ENCODE results near the gene MAPRE3. TPM values are rescaled to one million over a fixed set of nuclear protein-coding genes. Genes with fewer than 3 reads are reported as not detected.

Gene MAPRE3
- total and polyA plus RNA-seq, 5 donors from 2014 or later, result 0.38 to 1.7 (median 0.68) TPM

GRCh38 chr2:27027211-27027651 lies 56.8 kb downstream of the MAPRE3 start:
- peaks cover 4% of the 10 kb centered on the region for H3K36me3 ChIP-seq (ENCODE audit: control insufficient read depth, insufficient read depth, low read length)
- H3K27me3 Mint-ChIP-seq, result no peaks in the 10 kb centered on the region

DNA sequence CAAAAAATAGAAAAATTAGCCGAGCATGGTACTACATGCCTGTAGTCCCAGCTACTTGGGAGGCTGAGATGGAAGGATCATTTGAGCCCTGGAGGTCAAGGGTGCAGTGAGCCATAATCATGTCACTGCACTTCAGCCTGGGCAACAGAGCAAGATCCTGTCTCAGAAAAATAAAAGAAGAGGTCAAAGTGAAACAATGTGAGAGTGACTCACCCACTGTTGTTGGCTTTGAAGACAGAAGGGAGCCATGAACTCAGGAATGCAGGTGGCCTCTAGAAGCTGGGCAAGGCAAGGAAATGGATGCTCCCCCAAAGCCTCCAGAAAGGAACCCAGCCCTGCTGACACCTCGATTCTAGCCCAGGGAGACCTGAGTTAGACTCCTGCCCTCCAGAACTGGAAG lies 58.6 kb downstream of the MAPRE3 start:
- H3K36me3 ChIP-seq (ENCODE audit: control insufficient read depth, insufficient read depth, low read length), result peaks cover 4% of the 10 kb centered on the region
- no peak overlapping the region for H3K27ac ChIP-seq (ENCODE audit: insufficient read depth, low read length, poor library complexity, severe bottlenecking)
- Mint-ChIP-seq H3K27ac (peak overlapping the region in 1 of 3 donors; percentile 45), H3K4me3 (peak overlapping the region in 1 of 4 donors; percentile 91), H3K9me3 (no peaks in the 10 kb centered on the region), H3K36me3 (peaks cover 9% of the 10 kb centered on the region), H3K27me3 (no peaks in the 10 kb centered on the region), H3K4me1 (peaks cover 9 to 41% (median 26%) of the 10 kb centered on the region in 4 donors)
- DNase-seq, result no peak
- peaks cover 10% of the 10 kb centered on the region for H3K4me1 ChIP-seq (ENCODE audit: control insufficient read depth, insufficient read depth, low read length, poor library complexity, severe bottlenecking)
- no peak overlapping the region for H3K4me3 ChIP-seq (ENCODE audit: low read depth, low read length)
- ATAC-seq (ENCODE audit: low read depth in 2 of 2), result no peak
- H3K9me3 ChIP-seq (ENCODE audit: control insufficient read depth in 2 of 2, low read length in 2 of 2), result no peaks in the 10 kb centered on the region
- no peaks in the 10 kb centered on the region for H3K27me3 ChIP-seq (ENCODE audit: control insufficient read depth, insufficient read depth, low read length)

More at GRCh38 chr2:27027211-27027651, 56.8 kb downstream of the MAPRE3 start:
- H3K4me3 Mint-ChIP-seq, result no peak overlapping the region
- DNase-seq (no peak), ATAC-seq (ENCODE audit: low read depth in 2 of 2) (no peak)
- no peaks in the 10 kb centered on the region for H3K9me3 ChIP-seq (ENCODE audit: control insufficient read depth in 2 of 2, low read length in 2 of 2)
- no peak overlapping the region for H3K27ac ChIP-seq (ENCODE audit: insufficient read depth, low read length, poor library complexity, severe bottlenecking)
- no peaks in the 10 kb centered on the region for H3K27me3 ChIP-seq (ENCODE audit: control insufficient read depth, insufficient read depth, low read length)
- H3K4me1 Mint-ChIP-seq, result peaks cover 5 to 26% (median 17%) of the 10 kb centered on the region in 4 donors
- H3K36me3 Mint-ChIP-seq, result peaks cover 16% of the 10 kb centered on the region
- no peak overlapping the region for H3K4me3 ChIP-seq (ENCODE audit: low read depth, low read length)
- no peaks in the 10 kb centered on the region for H3K4me1 ChIP-seq (ENCODE audit: control insufficient read depth, insufficient read depth, low read length, poor library complexity, severe bottlenecking)
- no peaks in the 10 kb centered on the region for H3K9me3 Mint-ChIP-seq
- no peak overlapping the region for H3K27ac Mint-ChIP-seq

- Mint-ChIP-seq H3K9me3 (no peaks in the 10 kb centered on the region), H3K4me3 (peak within 1 kb of the TSS; percentile 91 to 97 (median 95)), H3K27me3 (no peaks in the 10 kb centered on the region), H3K36me3 (peaks cover 24% of the 10 kb centered on the region), H3K4me1 (peaks cover 9 to 59% (median 34%) of the 10 kb centered on the region in 4 donors), H3K27ac (peak within 1 kb of the TSS; percentile 89 to 97 (median 93))
- H3K36me3 ChIP-seq (ENCODE audit: control insufficient read depth, insufficient read depth, low read length), result peaks cover 25% of the 10 kb centered on the region
- H3K27ac ChIP-seq (ENCODE audit: insufficient read depth, low read length, poor library complexity, severe bottlenecking), result peak within 1 kb of the TSS; percentile 73
- no peaks in the 10 kb centered on the region for H3K9me3 ChIP-seq (ENCODE audit: control insufficient read depth in 2 of 2, low read length in 2 of 2)
- H3K4me1 ChIP-seq (ENCODE audit: control insufficient read depth, insufficient read depth, low read length, poor library complexity, severe bottlenecking), result peaks cover 17% of the 10 kb centered on the region
- H3K27me3 ChIP-seq (ENCODE audit: control insufficient read depth, insufficient read depth, low read length), result no peaks in the 10 kb centered on the region
- ATAC-seq (ENCODE audit: low read depth in 2 of 2), result peak; percentile 94 to 97
- peak; percentile 70 to 87 (median 77) for DNase-seq
- peak within 1 kb of the TSS; percentile 82 for H3K4me3 ChIP-seq (ENCODE audit: low read depth, low read length)
These were observed 62.2 kb downstream of the MAPRE3 start, which contains the start of gene TMEM214 for GRCh38 chr2:27032495-27033252. TMEM214 (plus strand) TSS chr2:27032965; CDS start chr2:27033016, 51 bp downstream.

GRCh38 chr2:27033253-27033852 lies 62.9 kb downstream of the MAPRE3 start:
- H3K27ac ChIP-seq (ENCODE audit: insufficient read depth, low read length, poor library complexity, severe bottlenecking), result peak overlapping the region; percentile 73
- no peak for ATAC-seq (ENCODE audit: low read depth in 2 of 2)
- Mint-ChIP-seq H3K27me3 (no peaks in the 10 kb centered on the region), H3K4me1 (peaks cover 9 to 59% (median 34%) of the 10 kb centered on the region in 4 donors), H3K9me3 (no peaks in the 10 kb centered on the region), H3K27ac (peak overlapping the region; percentile 71 to 97 (median 93)), H3K4me3 (peak overlapping the region; percentile 91 to 97 (median 95)), H3K36me3 (peaks cover 25% of the 10 kb centered on the region)
- H3K36me3 ChIP-seq (ENCODE audit: control insufficient read depth, insufficient read depth, low read length), result peaks cover 32% of the 10 kb centered on the region
- no peak for DNase-seq
- H3K9me3 ChIP-seq (ENCODE audit: control insufficient read depth in 2 of 2, low read length in 2 of 2), result no peaks in the 10 kb centered on the region
- peak overlapping the region; percentile 82 for H3K4me3 ChIP-seq (ENCODE audit: low read depth, low read length)
- peaks cover 17% of the 10 kb centered on the region for H3K4me1 ChIP-seq (ENCODE audit: control insufficient read depth, insufficient read depth, low read length, poor library complexity, severe bottlenecking)
- H3K27me3 ChIP-seq (ENCODE audit: control insufficient read depth, insufficient read depth, low read length), result no peaks in the 10 kb centered on the region

DNA sequence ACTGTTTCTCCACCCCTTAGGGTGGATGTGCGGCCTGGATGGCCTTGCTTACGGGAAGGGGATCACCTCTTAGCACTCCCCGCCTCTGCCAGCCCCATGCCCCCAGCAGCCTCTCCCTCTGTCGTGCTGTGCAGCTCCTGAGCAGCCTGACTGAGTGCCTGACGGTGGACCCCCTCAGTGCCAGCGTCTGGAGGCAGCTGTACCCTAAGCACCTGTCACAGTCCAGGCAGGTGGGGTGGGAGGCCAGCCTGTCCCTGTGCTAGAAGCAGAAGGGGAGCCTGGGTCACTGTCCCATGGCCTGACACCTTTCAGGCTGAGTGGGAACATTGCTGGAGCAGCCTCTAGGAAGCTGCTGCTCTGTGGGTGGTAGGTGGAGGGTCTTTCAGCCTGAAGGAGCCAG lies 67.6 kb downstream of the MAPRE3 start:
- no peak for DNase-seq
- Mint-ChIP-seq H3K4me3 (peak overlapping the region in 1 of 4 donors; percentile 16), H3K9me3 (no peaks in the 10 kb centered on the region), H3K27ac (no peak overlapping the region), H3K27me3 (no peaks in the 10 kb centered on the region), H3K36me3 (peaks cover 37% of the 10 kb centered on the region), H3K4me1 (peaks cover 4 to 30% (median 17%) of the 10 kb centered on the region in 4 donors)
- H3K4me3 ChIP-seq (ENCODE audit: low read depth, low read length), result no peak overlapping the region
- H3K27me3 ChIP-seq (ENCODE audit: control insufficient read depth, insufficient read depth, low read length), result no peaks in the 10 kb centered on the region
- H3K9me3 ChIP-seq (ENCODE audit: control insufficient read depth in 2 of 2, low read length in 2 of 2), result no peaks in the 10 kb centered on the region
- no peak overlapping the region for H3K27ac ChIP-seq (ENCODE audit: insufficient read depth, low read length, poor library complexity, severe bottlenecking)
- H3K4me1 ChIP-seq (ENCODE audit: control insufficient read depth, insufficient read depth, low read length, poor library complexity, severe bottlenecking), result peaks cover 17% of the 10 kb centered on the region
- ATAC-seq (ENCODE audit: low read depth in 2 of 2), result no peak
- H3K36me3 ChIP-seq (ENCODE audit: control insufficient read depth, insufficient read depth, low read length), result peaks cover 60% of the 10 kb centered on the region

DNA sequence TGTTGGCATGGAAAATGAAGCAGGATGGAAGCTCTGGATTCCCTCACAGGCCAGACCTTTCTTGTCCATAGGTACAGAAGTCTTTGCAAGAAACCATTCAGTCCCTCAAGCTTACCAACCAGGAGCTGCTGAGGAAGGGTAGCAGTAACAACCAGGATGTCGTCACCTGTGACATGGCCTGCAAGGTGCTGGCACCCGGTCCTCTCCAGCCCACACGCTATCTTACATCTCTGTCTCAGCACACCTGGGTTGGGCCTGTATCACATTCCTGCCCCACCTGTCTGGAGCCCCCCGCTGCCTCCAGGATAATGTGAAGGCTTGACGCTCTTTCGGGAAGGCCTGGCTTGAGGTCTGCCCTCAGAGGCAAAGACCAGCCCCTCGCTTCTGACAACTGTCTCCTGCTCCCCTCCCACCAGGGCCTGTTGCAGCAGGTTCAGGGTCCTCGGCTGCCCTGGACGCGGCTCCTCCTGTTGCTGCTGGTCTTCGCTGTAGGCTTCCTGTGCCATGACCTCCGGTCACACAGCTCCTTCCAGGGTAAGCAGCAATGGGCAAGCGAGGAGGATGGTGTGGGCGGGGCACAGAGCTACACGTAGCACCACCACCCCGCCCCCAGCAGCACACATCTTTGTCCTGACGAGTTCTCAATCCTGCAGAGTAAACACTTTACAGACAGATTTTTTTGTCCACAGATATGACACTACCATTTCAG lies 68.3 kb downstream of the MAPRE3 start:
- Histone ChIP-seq H3K27ac (ENCODE audit: insufficient read depth, low read length, poor library complexity, severe bottlenecking) (no peak overlapping the region), H3K4me3 (ENCODE audit: low read depth, low read length) (no peak overlapping the region), H3K36me3 (ENCODE audit: control insufficient read depth, insufficient read depth, low read length) (peaks cover 60% of the 10 kb centered on the region), H3K9me3 (ENCODE audit: control insufficient read depth in 2 of 2, low read length in 2 of 2) (no peaks in the 10 kb centered on the region), H3K4me1 (ENCODE audit: control insufficient read depth, insufficient read depth, low read length, poor library complexity, severe bottlenecking) (peaks cover 9% of the 10 kb centered on the region), H3K27me3 (ENCODE audit: control insufficient read depth, insufficient read depth, low read length) (no peaks in the 10 kb centered on the region)
- DNase-seq (no peak), ATAC-seq (ENCODE audit: low read depth in 2 of 2) (no peak)
- Mint-ChIP-seq H3K4me1 (peaks cover 0 to 23% (median 11%) of the 10 kb centered on the region in 4 donors), H3K27me3 (no peaks in the 10 kb centered on the region), H3K27ac (no peak overlapping the region), H3K9me3 (no peaks in the 10 kb centered on the region), H3K36me3 (peaks cover 37% of the 10 kb centered on the region), H3K4me3 (peak overlapping the region in 2 of 4 donors; percentile 32 to 61)

- DNase-seq, result no peak
- Mint-ChIP-seq H3K27me3 (no peaks in the 10 kb centered on the region), H3K27ac (no peak overlapping the region), H3K36me3 (peaks cover 37% of the 10 kb centered on the region), H3K4me1 (peaks cover 0 to 17% (median 6%) of the 10 kb centered on the region in 4 donors), H3K4me3 (peak overlapping the region in 1 of 4 donors; percentile 61), H3K9me3 (no peaks in the 10 kb centered on the region)
- no peaks in the 10 kb centered on the region for H3K27me3 ChIP-seq (ENCODE audit: control insufficient read depth, insufficient read depth, low read length)
- no peaks in the 10 kb centered on the region for H3K9me3 ChIP-seq (ENCODE audit: control insufficient read depth in 2 of 2, low read length in 2 of 2)
- ATAC-seq (ENCODE audit: low read depth in 2 of 2), result no peak
- H3K4me3 ChIP-seq (ENCODE audit: low read depth, low read length), result no peak overlapping the region
- peaks cover 3% of the 10 kb centered on the region for H3K4me1 ChIP-seq (ENCODE audit: control insufficient read depth, insufficient read depth, low read length, poor library complexity, severe bottlenecking)
- H3K27ac ChIP-seq (ENCODE audit: insufficient read depth, low read length, poor library complexity, severe bottlenecking), result no peak overlapping the region
- H3K36me3 ChIP-seq (ENCODE audit: control insufficient read depth, insufficient read depth, low read length), result peaks cover 60% of the 10 kb centered on the region
These were observed 69.0 kb downstream of the MAPRE3 start for GRCh38 chr2:27039426-27039825.
